NCI-H1105 (cell line): Measurements from ENCODE around the gene C1orf159.
"Not testable (repeated sequence)": the region's sequence is repeated elsewhere in the genome, so short reads cannot be mapped to it uniquely, and the experiment has no call there.

Source experiments
- DNase-seq: peaks from one replicate; lab custom pipeline; 2025; lab: John Stamatoyannopoulos, UW

C1orf159 gene

GRCh38 chr1:1115786-1116700 lies at the start of gene C1orf159:
Gene C1orf159, minus strand, starts transcription at chr1:1116089. Its CDS starts 24,546 bp downstream, at chr1:1091543.
- DNase-seq: peak; percentile 98

GRCh38 chr1:1165485-1165884 lies 49.6 kb upstream of the C1orf159 start:
- no peak for DNase-seq

GRCh38 chr1:1164701-1165451 lies 49.0 kb upstream of the C1orf159 start:
- DNase-seq: no peak

GRCh38 chr1:1164361-1164700 lies 48.4 kb upstream of the C1orf159 start:
- DNase-seq: peak; percentile 31

GRCh38 chr1:1163538-1164070 lies 47.7 kb upstream of the C1orf159 start:
- no peak for DNase-seq

- peak; percentile 96 for DNase-seq
These were observed 47.0 kb upstream of the C1orf159 start for GRCh38 chr1:1162597-1163537.

- DNase-seq: no peak
These were observed 45.8 kb upstream of the C1orf159 start for GRCh38 chr1:1161683-1162079.

- no peak for DNase-seq
These were observed 45.3 kb upstream of the C1orf159 start for GRCh38 chr1:1161078-1161682.

- DNase-seq: no peak
These were observed 44.5 kb upstream of the C1orf159 start for GRCh38 chr1:1160281-1160930.

- DNase-seq: no peak
These were observed 42.2 kb upstream of the C1orf159 start for GRCh38 chr1:1157914-1158710.

GRCh38 chr1:1157426-1157913 lies 41.6 kb upstream of the C1orf159 start:
- no peak for DNase-seq

GRCh38 chr1:1157033-1157365 lies 41.1 kb upstream of the C1orf159 start:
- no peak for DNase-seq

- DNase-seq: no peak
These were observed 40.5 kb upstream of the C1orf159 start for GRCh38 chr1:1156140-1157032.

- no peak for DNase-seq
These were observed 39.4 kb upstream of the C1orf159 start for GRCh38 chr1:1155258-1155657.

GRCh38 chr1:1153874-1154273 lies 38.0 kb upstream of the C1orf159 start:
- DNase-seq: no peak

- not testable (repeated sequence) for DNase-seq
These were observed 37.3 kb upstream of the C1orf159 start for GRCh38 chr1:1153215-1153614.

GRCh38 chr1:1152431-1152830 lies 36.5 kb upstream of the C1orf159 start:
- DNase-seq: not testable (repeated sequence)

GRCh38 chr1:1151306-1151705 lies 35.4 kb upstream of the C1orf159 start:
- DNase-seq: no peak

- DNase-seq: no peak
These were observed 34.2 kb upstream of the C1orf159 start for GRCh38 chr1:1150100-1150499.
